Common myeloid progenitor, CD34-positive (primary cell): ENCODE data around the gene LDHA.
"Not testable (repeated sequence)": the region's sequence is repeated elsewhere in the genome, so short reads cannot be mapped to it uniquely, and the experiment has no call there.

Experiments
- CTCF ChIA-PET: fragments of 350-600 bp; sonication (Branson Sonifier 250); formaldehyde crosslinking; loops from one replicate; lab custom pipeline; 2021; ENCODE audit warnings: antibody characterized with exemption; lab: Charles Lee
- POLR2A ChIA-PET: fragments of 350-600 bp; sonication (Branson Sonifier 250); formaldehyde crosslinking; loops from one replicate; lab custom pipeline; 2021; ENCODE audit warnings: antibody characterized with exemption; lab: Charles Lee
- DNase-seq, 3 donors: peaks; one replicate each; pipeline versions ENCODE4 v3.0.0 to v3.0.0-alpha.2; 2013
- H3K27ac ChIP-seq, 2 experiments: 1 replicate in 1 of 2; 2 replicates in 1 of 2; pipeline ENCODE4 v1.7.0; 2013; ENCODE audit warnings: inconsistent platforms in 2 of 2, low read length in 2 of 2, mild to moderate bottlenecking in 2 of 2, low read depth in 1 of 2, moderate library complexity in 1 of 2; ENCODE audit not compliant: severe bottlenecking in 2 of 2, insufficient read depth in 1 of 2, poor library complexity in 1 of 2
- H3K27me3 ChIP-seq, 5 experiments: replicated peaks in 2 of 5; 1 replicate in 3 of 5; 2 replicates in 2 of 5; pipeline versions ENCODE4 v1.6.1 to v1.7.0; 2013; ENCODE audit warnings: low read length in 4 of 5, mild to moderate bottlenecking in 2 of 5, moderate library complexity in 2 of 5, inconsistent platforms in 1 of 5; ENCODE audit not compliant: insufficient read depth in 5 of 5, control insufficient read depth in 4 of 5
- H3K36me3 ChIP-seq, 4 experiments: 1 replicate in 2 of 4; 2 replicates in 2 of 4; pipeline versions ENCODE4 v1.6.1 to v1.7.0; 2013; ENCODE audit warnings: low read length in 3 of 4, control low read depth in 1 of 4, mild to moderate bottlenecking in 1 of 4; ENCODE audit not compliant: control insufficient read depth in 4 of 4, insufficient read depth in 4 of 4
- H3K4me1 ChIP-seq, 4 experiments: 1 replicate in 3 of 4; 2 replicates in 1 of 4; pipeline versions ENCODE4 v1.6.1 to v1.7.1; 2013; ENCODE audit warnings: low read length in 3 of 4, mild to moderate bottlenecking in 3 of 4, control low read depth in 1 of 4, inconsistent platforms in 1 of 4, moderate library complexity in 1 of 4; ENCODE audit not compliant: control insufficient read depth in 4 of 4, insufficient read depth in 4 of 4; ENCODE audit errors: control extremely low read depth in 1 of 4
- H3K4me3 ChIP-seq, 7 experiments: 1 replicate in 4 of 7; 2 replicates in 3 of 7; pipeline versions ENCODE4 v1.5.1 to v1.7.0; 2013; ENCODE audit warnings: mild to moderate bottlenecking in 7 of 7, low read length in 6 of 7, moderate library complexity in 6 of 7, inconsistent platforms in 2 of 7, low read depth in 2 of 7, control low read depth in 1 of 7; ENCODE audit not compliant: insufficient read depth in 4 of 7, control insufficient read depth in 1 of 7; ENCODE audit errors: extremely low read depth in 1 of 7
- H3K9me3 ChIP-seq, 5 experiments: 1 replicate in 4 of 5; 2 replicates in 1 of 5; pipeline versions ENCODE4 v1.6.1 to v1.7.1; 2013; ENCODE audit warnings: low read length in 4 of 5, mild to moderate bottlenecking in 2 of 5, inconsistent platforms in 1 of 5, low read depth in 1 of 5, moderate library complexity in 1 of 5; ENCODE audit not compliant: control insufficient read depth in 4 of 5, insufficient read depth in 2 of 5; ENCODE audit errors: control extremely low read depth in 1 of 5
- WGBS: methylation state at CpG from one replicate; pipeline ENCODE4 v1.1.5; 2013; ENCODE audit not compliant: insufficient coverage; 5-methylcytosine and 5-hydroxymethylcytosine counted together

Gene LDHA

GRCh38 chr11:18401077-18401476 lies 6.7 kb downstream of the LDHA start:
- H3K27ac ChIP-seq, DNase-seq, H3K27me3 ChIP-seq, H3K4me1 ChIP-seq, H3K9me3 ChIP-seq, H3K4me3 ChIP-seq, POLR2A ChIA-PET: not testable (repeated sequence)
- WGBS = 100% methylated on average over 1 of the region's 9 CpGs
- peaks cover 40 to 82% (median 62%) of the 10 kb centered on the region in 4 experiments for H3K36me3 ChIP-seq
- CTCF ChIA-PET = interaction anchor here (0.9 kb wide), 1 partner anchor 125 kb away, joined by 3 read pairs; no protein-coding TSS in a partner anchor

GRCh38 chr11:18404062-18404461 lies 9.7 kb downstream of the LDHA start:
- WGBS = 100% methylated on average over 2 of the region's 4 CpGs
- no peak overlapping the region for H3K4me3 ChIP-seq
- H3K4me1 ChIP-seq = no peaks in the 10 kb centered on the region
- peaks cover 36 to 83% (median 57%) of the 10 kb centered on the region in 4 experiments for H3K36me3 ChIP-seq
- no peaks in the 10 kb centered on the region for H3K9me3 ChIP-seq
- H3K27ac ChIP-seq = no peak overlapping the region
- ChIA-PET POLR2A (no interaction called here), CTCF (interaction anchor here (0.8 kb wide), 1 partner anchor 19 kb away, joined by 3 read pairs; no protein-coding TSS in a partner anchor)
- H3K27me3 ChIP-seq = no peaks in the 10 kb centered on the region
- no peak for DNase-seq

- H3K9me3 ChIP-seq, H3K4me1 ChIP-seq, H3K4me3 ChIP-seq, DNase-seq, H3K27ac ChIP-seq, H3K27me3 ChIP-seq: not testable (repeated sequence)
- ChIA-PET POLR2A (interaction anchor here (3.5 kb wide), 1 partner anchor 12 kb away, joined by 16 read pairs; no protein-coding TSS in a partner anchor), CTCF (interaction anchor here (0.6 to 0.8 kb wide), 2 partner anchors 69 to 93 kb away, joined by 3 read pairs; no protein-coding TSS in a partner anchor)
- WGBS = 100% methylated on average over 3 of the region's 3 CpGs
- peaks cover 20 to 54% (median 38%) of the 10 kb centered on the region in 4 experiments for H3K36me3 ChIP-seq
Observed at GRCh38 chr11:18407400-18407799, 13.0 kb downstream of the LDHA start.

GRCh38 chr11:18408558-18409291 lies 14.4 kb downstream of the LDHA start:
- WGBS = 100% methylated on average over 9 of the region's 9 CpGs
- CTCF ChIA-PET = interaction anchor here (0.6 to 1.3 kb wide), 4 partner anchors 45 to 87 kb away, joined by 3 to 4 read pairs (median 3); partner anchors contain the start of genes GTF2H1 and HPS5
- Histone ChIP-seq H3K27ac (no peak overlapping the region), H3K4me3 (no peak overlapping the region), H3K9me3 (no peaks in the 10 kb centered on the region), H3K4me1 (peaks cover 0 to 7% (median 0%) of the 10 kb centered on the region in 4 experiments), H3K27me3 (no peaks in the 10 kb centered on the region), H3K36me3 (peaks cover 11 to 41% (median 26%) of the 10 kb centered on the region in 4 experiments)
- POLR2A ChIA-PET = interaction anchor here (3.5 kb wide), 1 partner anchor 13 kb away, joined by 16 read pairs; no protein-coding TSS in a partner anchor
- no peak for DNase-seq

- H3K9me3 ChIP-seq = no peaks in the 10 kb centered on the region
- no peak overlapping the region for H3K4me3 ChIP-seq
- H3K36me3 ChIP-seq = no peaks in the 10 kb centered on the region
- CTCF ChIA-PET = no interaction called here
- no peaks in the 10 kb centered on the region for H3K27me3 ChIP-seq
- 100% methylated on average over 1 of the region's 3 CpGs for WGBS
- no peak overlapping the region for H3K27ac ChIP-seq
- no peak for DNase-seq
- POLR2A ChIA-PET = no interaction called here
- peaks cover 0 to 5% (median 0%) of the 10 kb centered on the region in 4 experiments for H3K4me1 ChIP-seq
Observed at GRCh38 chr11:18416459-18416858, 22.1 kb downstream of the LDHA start.

- DNase-seq = no peak
- no peaks in the 10 kb centered on the region for H3K4me1 ChIP-seq
- H3K36me3 ChIP-seq = no peaks in the 10 kb centered on the region
- CTCF ChIA-PET = no interaction called here
- no peaks in the 10 kb centered on the region for H3K9me3 ChIP-seq
- no peak overlapping the region for H3K27ac ChIP-seq
- POLR2A ChIA-PET = interaction anchor here (0.6 kb wide), 1 partner anchor 29 kb away, joined by 3 read pairs; no protein-coding TSS in a partner anchor
- no peaks in the 10 kb centered on the region for H3K27me3 ChIP-seq
- no CpG with 5 or more reads among the region's 2 CpGs for WGBS
- no peak overlapping the region for H3K4me3 ChIP-seq
Observed at GRCh38 chr11:18419040-18419439, 24.7 kb downstream of the LDHA start.

- Histone ChIP-seq H3K27ac (no peak overlapping the region), H3K27me3 (no peaks in the 10 kb centered on the region), H3K4me3 (no peak overlapping the region), H3K9me3 (no peaks in the 10 kb centered on the region), H3K4me1 (no peaks in the 10 kb centered on the region), H3K36me3 (no peaks in the 10 kb centered on the region)
- ChIA-PET POLR2A (interaction anchor here (0.7 kb wide), 1 partner anchor 120 kb away, joined by 4 read pairs; no protein-coding TSS in a partner anchor), CTCF (no interaction called here)
- no peak for DNase-seq
- WGBS = no CpG with 5 or more reads among the region's 2 CpGs
Observed at GRCh38 chr11:18420067-18420466, 25.7 kb downstream of the LDHA start.
